Neural cell (in vitro differentiated cells): ENCODE results near the gene OBI1. TPM values are rescaled to one million over a fixed set of nuclear protein-coding genes. Genes with fewer than 3 reads are reported as not detected.

Experiments
- H2AFZ ChIP-seq: fragments of 200-600, 300-800 bp; sonication (generic), shearing (Covaris generic); 2 replicates; pipeline ENCODE4 v1.6.0; 2014; ENCODE audit warnings: low read depth, mild to moderate bottlenecking, antibody characterized with exemption, low read length, moderate library complexity
- H3F3A ChIP-seq: fragments of 200-600 bp; shearing (Covaris generic); 2 replicates; pipeline ENCODE4 v1.6.1; 2016; ENCODE audit warnings: mild to moderate bottlenecking, moderate library complexity, mixed read lengths, antibody characterized with exemption, low read length; ENCODE audit not compliant: insufficient read depth, poor library complexity, severe bottlenecking
- H3K27ac ChIP-seq: fragments of 200-600, 300-800 bp; sonication (generic), shearing (Covaris generic); 2 replicates; pipeline ENCODE4 v1.5.1; 2014; ENCODE audit warnings: mild to moderate bottlenecking, low read length, moderate library complexity
- H3K27me3 ChIP-seq: fragments of 300-800, 200-600 bp; sonication (generic), shearing (Covaris generic); 2 replicates; pipeline ENCODE4 v1.6.0; 2014; ENCODE audit warnings: mild to moderate bottlenecking, low read depth, low read length, moderate library complexity; ENCODE audit not compliant: insufficient read depth
- H3K36me3 ChIP-seq: fragments of 300-800, 200-600 bp; sonication (generic), shearing (Covaris generic); 2 replicates; pipeline ENCODE4 v1.5.1; 2014; ENCODE audit warnings: mild to moderate bottlenecking, antibody characterized with exemption, low read length, moderate library complexity; ENCODE audit not compliant: insufficient read depth
- H3K4me2 ChIP-seq: fragments of 300-800, 200-600 bp; sonication (generic), shearing (Covaris generic); 2 replicates; pipeline ENCODE4 v1.6.0; 2014; ENCODE audit warnings: mild to moderate bottlenecking, low read length
- H3K4me3 ChIP-seq: fragments of 300-800, 200-600 bp; sonication (generic), shearing (Covaris generic); 2 replicates; pipeline ENCODE4 v1.5.1; 2014; ENCODE audit warnings: mild to moderate bottlenecking, low read length, moderate library complexity
- H3K79me2 ChIP-seq: fragments of 200-600 bp; shearing (Covaris generic); replicated peaks from 2 replicates; pipeline ENCODE4 v1.6.0; 2014; ENCODE audit warnings: mild to moderate bottlenecking, low read length, moderate library complexity; ENCODE audit not compliant: insufficient read depth
- H3K9ac ChIP-seq: fragments of 300-800, 200-600 bp; sonication (generic), shearing (Covaris generic); 2 replicates; pipeline ENCODE4 v1.6.1; 2016; ENCODE audit warnings: mild to moderate bottlenecking, low read length, mixed read lengths
- H3K9me2 ChIP-seq: fragments of 200-600 bp; shearing (Covaris generic); 2 replicates; pipeline ENCODE4 v1.6.1; 2016; ENCODE audit warnings: mild to moderate bottlenecking, low read length, mixed read lengths; ENCODE audit not compliant: insufficient read depth
- H3K9me3 ChIP-seq: fragments of 200-600, 300-800 bp; sonication (generic), shearing (Covaris generic); 2 replicates; pipeline ENCODE4 v1.6.1; 2016; ENCODE audit warnings: mild to moderate bottlenecking, mixed run types, low read length, moderate library complexity, mixed read lengths
- H4K20me1 ChIP-seq: fragments of 200-600 bp; shearing (Covaris generic); 2 replicates; pipeline ENCODE4 v1.6.1; 2016; ENCODE audit warnings: mild to moderate bottlenecking, mixed run types; ENCODE audit not compliant: insufficient read depth
- CTCF ChIP-seq: fragments of 450-650 bp; IDR thresholded peaks from 2 replicates; pipeline ENCODE4 v1.5.1; 2014; ENCODE audit warnings: antibody characterized with exemption, mild to moderate bottlenecking, moderate library complexity; ENCODE audit not compliant: poor library complexity, severe bottlenecking
- EP300 ChIP-seq: fragments of 450-650 bp; conservative IDR thresholded peaks from 2 replicates; pipeline ENCODE4 v1.6.1; 2014; ENCODE audit warnings: antibody characterized with exemption, mild to moderate bottlenecking, moderate library complexity; ENCODE audit not compliant: poor library complexity, severe bottlenecking
- EZH2 ChIP-seq: fragments of 200-600, 300-800 bp; shearing (Covaris generic), sonication (generic); IDR thresholded peaks from 2 replicates; pipeline ENCODE4 v1.6.1; 2014; ENCODE audit warnings: antibody characterized with exemption, low read length, borderline replicate concordance, mild to moderate bottlenecking; ENCODE audit not compliant: insufficient read depth, poor library complexity, severe bottlenecking
- MXI1 ChIP-seq: fragments of 450-650 bp; conservative IDR thresholded peaks from 2 replicates; pipeline ENCODE4 v1.6.1; 2014; ENCODE audit warnings: antibody characterized with exemption, mild to moderate bottlenecking; ENCODE audit not compliant: poor library complexity, severe bottlenecking
- POLR2AphosphoS5 ChIP-seq: IDR thresholded peaks from 2 replicates; pipeline ENCODE4 v1.6.1; 2012
- RAD21 ChIP-seq: fragments of 450-650 bp; conservative IDR thresholded peaks from 2 replicates; pipeline ENCODE4 v1.6.1; 2014; ENCODE audit warnings: antibody characterized with exemption, mild to moderate bottlenecking, moderate library complexity
- REST ChIP-seq: IDR thresholded peaks from 2 replicates; pipeline ENCODE4 v1.6.1; 2012; ENCODE audit warnings: borderline replicate concordance
- SMC3 ChIP-seq: fragments of 450-650 bp; conservative IDR thresholded peaks from 2 replicates; pipeline ENCODE4 v1.6.1; 2014; ENCODE audit warnings: antibody characterized with exemption, mild to moderate bottlenecking, moderate library complexity; ENCODE audit not compliant: poor library complexity
- TAF1 ChIP-seq: IDR thresholded peaks from 2 replicates; pipeline ENCODE4 v1.6.1; 2012; ENCODE audit warnings: low read depth
- polyA plus RNA-seq: library from polyadenylated mRNA; depleted of rRNA; stranded (reverse); fragments of >200 nt; gene quantifications from 2 replicates; pipeline ENCODE4 v1.2.3, GENCODE V29; 2014

Gene OBI1
- polyA plus RNA-seq, 1 donor from 2014 or later: 40.1 TPM

- H2AFZ ChIP-seq: no peak overlapping the region
Observed at GRCh38 chr13:78602561-78603239, 56.3 kb downstream of the OBI1 start.

GRCh38 chr13:78601874-78602560 is 56.9 kb downstream of the OBI1 start:
- Histone ChIP-seq H3K9me2 (no peaks in the 10 kb centered on the region), H4K20me1 (no peaks in the 10 kb centered on the region), H2AFZ (no peak overlapping the region), H3K9me3 (no peaks in the 10 kb centered on the region), H3K9ac (no peak overlapping the region), H3F3A (no peaks in the 10 kb centered on the region), H3K27me3 (peaks cover 96% of the 10 kb centered on the region), H3K4me3 (peak overlapping the region; percentile 55), H3K27ac (no peak overlapping the region), H3K79me2 (no peaks in the 10 kb centered on the region), H3K4me2 (no peak overlapping the region), H3K36me3 (no peaks in the 10 kb centered on the region)
- TF ChIP-seq RAD21 (no peak), POLR2AphosphoS5 (no peak), CTCF (no peak), EZH2 (no peak), SMC3 (no peak), REST (no peak), TAF1 (no peak), EP300 (no peak), MXI1 (no peak)

More at GRCh38 chr13:78602561-78603239, 56.3 kb downstream of the OBI1 start:
- Histone ChIP-seq H3K4me3 (peak overlapping the region; percentile 79), H4K20me1 (no peaks in the 10 kb centered on the region), H3K4me2 (no peak overlapping the region), H3F3A (no peaks in the 10 kb centered on the region), H3K9me3 (no peaks in the 10 kb centered on the region), H3K27ac (no peak overlapping the region), H3K36me3 (no peaks in the 10 kb centered on the region), H3K79me2 (no peaks in the 10 kb centered on the region), H3K27me3 (peaks cover 96% of the 10 kb centered on the region), H3K9me2 (no peaks in the 10 kb centered on the region), H3K9ac (no peak overlapping the region)
- peak; percentile 81 for TF ChIP-seq EZH2
- TF ChIP-seq EP300: no peak
- TF ChIP-seq POLR2AphosphoS5: peak; percentile 67
